ENCODE data around the gene DMGDH.

DMGDH gene

DNA sequence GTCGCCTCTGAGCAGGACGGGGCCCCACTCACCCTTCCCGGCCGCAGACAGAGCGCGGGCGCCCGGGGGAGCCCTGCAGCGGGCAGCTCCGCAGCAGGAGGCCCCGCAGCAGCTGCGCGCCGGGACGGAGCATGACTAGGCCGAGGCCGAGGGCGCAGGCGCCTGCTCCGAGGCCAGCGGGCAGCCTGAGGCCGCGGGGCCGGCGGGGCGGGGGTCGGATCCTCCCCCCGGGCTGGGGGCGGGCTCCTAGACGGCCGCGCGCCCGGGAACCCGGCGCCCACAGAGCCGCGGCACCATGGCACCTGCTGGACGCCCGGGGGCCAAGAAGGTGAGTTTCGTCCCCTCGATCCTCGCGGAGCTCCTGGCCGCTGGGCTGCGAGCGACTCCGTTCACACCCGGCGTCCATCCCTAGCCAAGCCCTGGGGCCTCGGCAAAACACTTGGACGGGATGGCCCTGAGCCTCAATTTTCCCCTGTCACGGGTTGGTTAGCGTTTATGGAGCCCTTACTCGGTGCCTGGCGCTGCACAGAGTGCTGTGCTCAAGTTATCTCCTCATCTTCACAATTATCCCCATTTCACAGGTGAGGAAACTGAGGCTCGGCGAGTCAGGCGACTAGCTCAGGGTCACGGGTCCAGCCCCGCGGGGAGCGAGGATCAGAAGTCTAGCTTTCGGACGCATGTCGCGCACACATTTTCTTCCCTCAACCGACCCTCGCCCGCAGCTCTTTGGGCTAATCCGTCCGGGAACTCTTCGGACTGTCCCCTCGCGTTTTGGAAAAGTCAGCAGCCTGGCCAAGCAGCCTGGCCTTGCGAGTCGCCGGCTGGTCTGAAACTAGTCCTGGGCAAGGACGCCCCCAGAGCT is at the start of gene DMGDH, which contains the start of gene BHMT2:
Gene DMGDH, minus strand, starts transcription at position 187 of the 862 bp plus-strand sequence. Its CDS starts 54 bp downstream, at position 133.
Gene BHMT2, plus strand, starts transcription at position 280 of the 862 bp plus-strand sequence. Its CDS starts 16 bp downstream, at position 296.
- DNase-seq (ENCODE audit: low read depth in 2 of 3, low spot score in 2 of 3), result no peak

DNA sequence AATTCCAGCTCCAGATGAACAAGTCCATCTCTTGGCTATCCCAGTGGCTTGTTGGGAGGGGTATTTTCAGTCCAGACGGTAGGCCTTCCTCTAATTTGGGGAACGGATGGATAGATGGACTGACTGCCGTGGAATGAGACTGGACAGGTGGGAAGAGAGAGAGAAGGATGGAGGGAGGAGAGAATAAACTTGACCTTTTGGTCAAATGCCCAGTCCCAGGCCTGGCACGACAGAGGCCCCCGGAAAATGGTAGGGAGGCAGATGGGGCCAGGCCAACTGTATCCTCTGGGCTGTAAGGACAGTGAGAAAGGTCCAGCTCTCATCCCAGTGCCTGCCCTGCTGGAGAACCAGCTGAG is 43.2 kb upstream of the DMGDH start:
- DNase-seq (ENCODE audit: low read depth in 2 of 3, low spot score in 2 of 3), result no peak

DNA sequence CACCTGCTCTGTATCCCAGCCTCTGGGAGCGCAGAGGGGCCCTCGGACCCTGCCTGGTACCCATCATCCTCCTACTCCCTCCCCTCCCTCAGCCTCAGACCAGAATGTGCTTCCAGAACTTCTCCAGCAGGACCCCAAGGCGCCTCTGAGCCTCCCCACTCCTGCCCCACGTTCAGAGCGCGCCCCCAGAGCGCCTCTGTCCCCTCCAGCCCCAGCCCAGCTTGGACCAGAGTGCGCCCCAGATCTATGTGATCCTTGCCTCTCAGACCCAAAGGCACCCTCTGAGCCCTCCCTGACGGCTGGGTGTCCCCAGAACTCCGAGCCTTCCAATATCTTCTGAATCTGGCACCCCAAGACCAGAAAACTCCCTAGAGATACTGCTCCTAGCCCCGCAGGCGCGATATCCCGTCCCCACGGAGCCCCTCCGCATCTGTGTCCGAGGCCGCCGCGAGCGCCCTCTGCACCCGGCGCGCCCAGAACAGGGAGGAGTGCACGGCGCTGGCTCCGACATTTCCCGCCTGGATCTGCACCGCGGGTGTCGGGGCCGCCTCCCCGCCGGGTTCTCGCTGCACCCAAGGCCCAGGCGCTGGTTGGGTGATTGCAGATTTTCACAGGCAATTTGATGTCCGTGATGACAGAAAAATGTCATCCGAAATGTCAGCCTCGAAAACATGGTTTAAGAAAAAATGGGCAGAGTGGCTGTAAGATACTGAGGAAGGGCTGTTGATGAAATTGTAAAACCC is 42.7 kb upstream of the DMGDH start:
- DNase-seq (ENCODE audit: low read depth in 2 of 3, low spot score in 2 of 3), result no peak

DNA sequence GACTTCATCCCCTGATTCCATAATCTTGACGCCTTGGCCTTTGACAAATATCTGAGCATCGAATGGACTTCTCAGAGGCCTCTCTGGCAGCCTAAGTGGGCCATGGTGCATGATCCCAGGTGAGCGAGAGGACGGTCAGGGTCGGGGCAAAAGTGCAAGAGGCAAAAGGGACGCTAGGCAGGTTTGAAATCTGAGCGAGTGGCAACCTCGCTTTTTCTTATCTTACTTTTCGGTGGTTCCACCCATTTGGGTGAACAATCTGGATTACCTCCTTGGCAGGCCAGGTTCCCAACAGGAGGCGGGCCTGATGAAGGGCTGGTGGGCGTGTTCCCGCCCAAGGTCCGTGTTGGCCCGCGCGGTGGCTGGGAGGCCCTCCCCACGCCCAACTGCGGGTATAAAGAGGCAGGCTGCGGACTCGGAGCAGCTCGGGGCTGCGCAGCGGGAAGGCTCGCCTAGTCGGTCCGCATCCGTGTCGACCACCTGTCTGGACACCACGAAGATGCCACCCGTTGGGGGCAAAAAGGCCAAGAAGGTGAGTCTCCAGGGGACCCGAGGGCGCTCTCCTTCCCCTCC is 42.0 kb upstream of the DMGDH start, which contains the start of gene BHMT:
Gene BHMT, plus strand, starts transcription at position 423 of the 573 bp plus-strand sequence. Its CDS starts 77 bp downstream, at position 500.
- DNase-seq (ENCODE audit: low read depth in 2 of 3, low spot score in 2 of 3), result no peak

DNA sequence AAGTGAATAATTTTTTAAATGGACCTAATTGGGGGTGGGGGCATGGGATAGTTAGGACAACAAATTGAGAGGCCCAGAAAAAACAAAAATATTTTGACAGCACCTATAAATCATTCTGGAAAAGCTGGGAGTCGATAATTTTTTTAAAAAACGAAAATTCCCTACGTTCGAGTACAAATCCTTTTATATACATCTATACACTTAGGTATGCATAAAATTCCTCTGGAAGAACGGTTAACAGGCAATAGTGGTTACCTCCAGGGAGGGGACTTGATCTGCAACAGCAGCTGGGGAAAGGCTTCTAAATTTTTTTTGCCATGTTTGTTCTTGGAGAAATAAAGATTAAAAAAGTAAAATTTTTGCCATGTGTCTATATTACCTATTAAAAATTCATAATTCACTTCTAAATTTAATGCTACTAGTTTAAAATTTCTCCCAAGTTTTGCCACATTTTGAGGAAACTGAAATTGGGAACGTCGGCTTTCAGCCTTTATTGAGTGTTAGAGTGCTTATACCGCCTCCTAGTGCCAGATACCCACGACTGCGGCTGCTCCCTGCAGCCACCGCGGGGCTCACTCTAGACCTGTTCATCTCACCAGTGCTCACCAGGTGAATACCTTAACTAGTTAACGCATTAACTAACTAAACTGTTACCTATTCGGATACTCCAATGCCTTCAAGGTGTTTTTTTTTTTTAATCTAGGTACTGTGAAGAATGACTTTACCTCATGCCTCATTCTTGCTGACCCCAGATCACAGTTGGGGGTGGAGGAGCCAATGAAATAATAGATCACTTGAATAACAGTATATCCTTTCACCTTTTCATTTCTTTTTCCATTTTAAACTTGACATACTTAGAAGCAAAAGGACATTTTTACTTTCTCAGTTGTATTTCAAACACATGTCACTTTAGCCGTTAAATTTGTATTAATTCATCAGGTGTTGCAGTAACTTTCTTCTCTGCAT is 40.3 kb upstream of the DMGDH start:
- no peak for DNase-seq (ENCODE audit: low read depth in 2 of 3, low spot score in 2 of 3)

DNA sequence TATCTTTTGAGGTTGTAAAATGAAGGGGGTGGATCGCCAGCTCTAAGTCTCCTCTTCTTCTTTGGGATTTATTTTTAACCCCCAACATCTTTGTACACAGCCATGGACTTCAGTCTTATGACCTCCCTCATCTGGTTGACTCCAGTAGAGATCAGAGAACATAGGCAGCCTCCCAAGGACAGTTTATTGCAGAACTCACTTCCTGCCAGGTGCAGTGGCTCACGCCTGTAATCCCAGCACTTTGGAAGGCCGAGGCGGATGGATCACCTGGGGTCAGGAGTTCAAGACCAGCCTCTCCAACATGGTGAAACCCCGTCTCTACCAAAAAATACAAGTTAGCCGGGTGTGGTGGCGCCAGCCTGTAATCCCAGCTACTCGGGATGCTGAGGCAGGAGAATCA is 39.3 kb upstream of the DMGDH start:
- DNase-seq (ENCODE audit: low read depth in 2 of 3, low spot score in 2 of 3), result no peak

DNA sequence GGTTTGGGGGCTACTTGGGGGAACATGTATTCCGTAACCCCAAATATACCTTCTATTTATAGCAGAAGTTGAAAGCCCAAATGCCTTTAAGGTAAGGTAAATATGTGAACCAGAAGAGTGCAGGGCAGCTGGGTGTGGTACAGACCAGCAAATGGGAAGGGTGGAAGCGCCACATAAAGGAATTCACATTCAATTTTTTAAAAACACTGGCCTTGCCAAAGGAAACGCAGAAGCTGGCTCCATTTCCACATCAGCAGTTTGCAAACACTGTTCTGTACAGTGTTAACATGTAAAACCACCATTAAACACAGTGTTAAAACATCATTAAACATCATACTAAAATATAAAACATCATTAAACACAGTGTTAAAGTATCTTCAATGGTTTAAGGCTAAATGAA is 38.6 kb upstream of the DMGDH start:
- DNase-seq (ENCODE audit: low read depth in 2 of 3, low spot score in 2 of 3), result no peak

DNA sequence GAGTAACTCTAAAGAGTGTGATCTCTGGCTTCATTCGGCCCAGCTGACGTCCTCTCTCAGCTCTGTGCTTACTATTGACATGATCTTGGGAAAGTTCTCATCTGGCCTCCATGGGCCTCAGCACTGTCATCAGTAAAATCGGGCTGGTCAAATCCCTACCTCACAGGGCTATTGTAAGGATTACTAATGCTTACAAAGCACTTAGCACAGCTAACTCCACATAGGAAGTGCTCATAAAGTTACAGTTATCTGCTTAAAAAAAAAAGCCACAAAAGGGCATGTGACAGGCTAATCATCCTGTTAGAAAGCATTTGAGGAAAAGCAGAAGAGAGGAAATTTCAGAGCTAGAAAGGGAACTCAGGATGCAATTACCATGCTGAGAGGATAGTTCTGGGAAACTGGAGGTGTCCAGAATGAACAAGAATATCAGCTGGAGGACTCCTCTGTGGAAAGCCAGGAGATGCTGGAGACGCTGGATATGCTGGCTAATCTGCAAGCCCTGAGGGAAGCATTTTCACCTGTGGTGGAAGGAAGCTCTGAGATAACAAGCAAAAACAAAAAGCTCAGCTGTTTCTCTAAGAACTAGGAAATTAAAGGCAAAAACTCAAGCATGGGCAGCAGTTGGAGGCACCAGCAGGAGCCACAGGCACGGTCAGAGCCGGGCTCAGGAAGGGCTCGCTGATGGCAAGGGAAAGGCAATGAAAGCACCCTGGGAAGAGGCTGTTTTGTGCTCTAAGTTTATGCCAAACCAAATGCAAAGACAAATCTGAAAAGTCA is 37.7 kb upstream of the DMGDH start:
- no peak for DNase-seq (ENCODE audit: low read depth in 2 of 3, low spot score in 2 of 3)

DNA sequence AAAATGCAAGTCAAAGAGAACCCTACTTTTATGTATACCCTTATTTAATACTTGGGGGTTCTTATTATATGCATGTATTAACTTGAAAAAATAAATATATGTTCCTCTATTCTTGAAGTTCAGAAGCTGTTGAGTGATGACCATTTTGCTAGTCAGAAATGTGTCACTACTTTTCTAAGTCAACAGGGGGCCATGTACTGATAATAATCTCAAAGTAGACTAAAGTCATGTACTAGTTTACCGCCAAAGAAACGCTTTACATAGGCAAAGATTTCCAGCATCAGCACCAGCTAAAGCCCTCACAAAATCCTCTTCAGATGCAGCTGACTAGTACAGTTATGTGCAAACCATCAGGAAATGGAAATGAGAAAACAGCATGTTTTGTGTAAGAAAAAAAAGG is 36.4 kb upstream of the DMGDH start:
- no peak for DNase-seq (ENCODE audit: low read depth in 2 of 3, low spot score in 2 of 3)

DNA sequence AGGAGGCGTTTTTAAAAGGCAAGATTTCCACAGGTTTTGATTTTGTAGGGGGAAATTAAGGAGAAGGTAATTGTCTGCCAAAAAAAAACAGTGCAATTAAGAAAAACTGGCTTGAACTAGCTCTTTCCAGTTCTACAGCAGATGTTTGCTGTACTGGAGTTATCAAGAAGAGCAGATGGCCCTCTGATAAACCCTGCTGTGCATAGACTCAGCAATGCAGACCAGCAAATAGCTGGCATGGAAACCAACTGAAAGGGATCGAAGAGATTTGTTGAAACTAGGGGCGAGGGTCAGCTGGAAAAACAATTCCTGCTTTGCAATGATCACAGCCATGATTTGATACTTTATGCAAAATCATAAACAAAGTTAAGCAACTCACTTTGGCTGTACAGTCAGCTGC is 24.3 kb upstream of the DMGDH start:
- DNase-seq (ENCODE audit: low read depth in 2 of 3, low spot score in 2 of 3), result no peak

DNA sequence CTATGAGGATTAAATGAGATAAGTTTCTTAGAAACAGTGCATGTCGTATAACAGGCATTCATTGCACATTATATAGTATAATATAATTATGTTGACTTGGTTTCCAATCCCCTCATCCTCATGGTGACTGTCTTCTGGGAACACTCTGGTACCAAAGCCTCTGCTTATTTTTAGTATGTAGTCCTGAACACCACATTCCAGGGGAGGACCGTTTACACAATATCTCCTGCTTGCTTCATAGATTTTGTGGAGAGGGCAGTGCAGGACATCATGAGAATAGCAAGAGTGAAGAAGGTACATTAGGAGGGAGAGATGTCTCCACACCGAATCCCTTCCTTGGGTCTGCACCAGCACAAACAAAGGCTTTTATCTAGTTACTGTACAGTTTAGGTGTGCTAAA is 21.6 kb upstream of the DMGDH start:
- no peak for DNase-seq (ENCODE audit: low read depth in 2 of 3, low spot score in 2 of 3)

DNA sequence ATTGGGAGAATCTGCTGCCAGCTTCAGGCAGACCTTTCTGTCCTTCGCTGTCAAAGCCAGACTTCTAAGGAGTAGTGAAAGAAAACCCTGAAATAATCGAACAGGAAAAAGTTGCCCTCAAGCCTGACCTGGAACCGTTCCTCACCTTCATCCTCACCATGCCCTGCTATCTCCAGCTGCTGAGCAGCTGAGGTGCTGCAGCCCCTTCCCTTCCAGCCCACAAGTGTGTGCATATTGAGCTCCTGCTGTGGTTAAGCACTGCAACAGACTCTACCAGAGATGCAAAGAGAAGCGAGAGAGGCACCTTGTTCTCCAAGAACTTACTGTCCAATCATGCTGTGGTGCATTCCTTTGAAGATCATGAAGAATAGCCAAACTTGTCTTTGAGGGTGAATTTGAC is 19.0 kb upstream of the DMGDH start:
- DNase-seq (ENCODE audit: low read depth in 2 of 3, low spot score in 2 of 3), result no peak

DNA sequence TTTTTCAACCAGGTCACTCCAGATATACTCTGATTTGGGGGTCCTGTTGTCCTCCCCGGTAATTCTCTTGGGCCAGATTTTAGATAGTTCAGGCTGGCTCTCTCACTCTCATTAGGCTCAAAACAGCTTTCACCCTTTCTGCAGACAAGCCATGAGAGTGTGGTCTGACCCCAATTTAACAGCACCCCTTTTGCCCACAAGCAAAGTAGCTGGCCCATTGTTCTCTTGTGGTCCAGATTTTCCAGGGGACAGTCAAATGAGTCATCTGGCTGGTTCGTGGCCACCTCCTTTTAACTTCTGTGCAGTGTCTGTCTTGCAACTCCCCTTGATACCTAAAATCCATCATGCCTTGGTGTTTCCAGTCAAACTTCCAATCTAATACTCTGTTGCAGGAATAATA is 16.6 kb upstream of the DMGDH start:
- no peak for DNase-seq (ENCODE audit: low read depth in 2 of 3, low spot score in 2 of 3)

DNA sequence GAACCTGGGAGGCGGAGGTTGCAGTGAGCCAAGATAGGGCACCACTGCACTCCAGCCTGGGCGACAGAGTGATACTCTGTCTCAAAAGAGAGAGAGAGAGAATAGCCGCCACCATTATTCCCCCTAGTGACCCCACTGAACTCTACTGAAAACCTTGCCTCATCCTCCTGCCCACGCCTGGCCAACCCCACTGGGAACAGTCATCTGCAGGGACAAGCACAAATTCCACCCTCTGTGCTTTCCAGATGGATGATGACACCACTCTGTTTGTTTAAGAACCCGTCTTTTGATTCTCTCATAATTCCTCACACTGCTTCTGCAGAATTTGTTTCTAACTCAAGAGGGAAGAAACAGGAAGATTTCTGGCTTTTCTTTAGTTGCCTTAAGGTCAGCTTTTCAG is 12.3 kb upstream of the DMGDH start:
- DNase-seq (ENCODE audit: low read depth in 2 of 3, low spot score in 2 of 3), result no peak

DNA sequence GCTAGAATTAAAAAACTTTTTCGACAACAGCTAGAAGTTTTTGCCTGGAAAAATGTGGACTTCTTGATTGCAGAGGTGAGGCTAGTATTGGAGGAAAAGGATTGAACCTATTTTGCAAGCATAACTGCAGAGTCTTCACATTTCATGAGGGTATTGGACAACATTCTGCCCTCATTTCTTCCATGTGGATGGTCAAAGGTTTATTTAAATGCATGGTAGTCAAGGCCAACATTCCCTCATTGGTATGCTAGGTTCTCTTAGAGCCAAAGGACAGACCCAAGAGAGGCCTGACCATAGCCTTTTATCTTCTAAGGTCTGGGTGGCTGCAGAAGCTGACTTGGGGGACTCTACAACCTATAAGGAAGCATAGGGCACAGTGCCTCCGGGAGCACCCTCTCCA is 11.3 kb upstream of the DMGDH start:
- no peak for DNase-seq (ENCODE audit: low read depth in 2 of 3, low spot score in 2 of 3)

DNA sequence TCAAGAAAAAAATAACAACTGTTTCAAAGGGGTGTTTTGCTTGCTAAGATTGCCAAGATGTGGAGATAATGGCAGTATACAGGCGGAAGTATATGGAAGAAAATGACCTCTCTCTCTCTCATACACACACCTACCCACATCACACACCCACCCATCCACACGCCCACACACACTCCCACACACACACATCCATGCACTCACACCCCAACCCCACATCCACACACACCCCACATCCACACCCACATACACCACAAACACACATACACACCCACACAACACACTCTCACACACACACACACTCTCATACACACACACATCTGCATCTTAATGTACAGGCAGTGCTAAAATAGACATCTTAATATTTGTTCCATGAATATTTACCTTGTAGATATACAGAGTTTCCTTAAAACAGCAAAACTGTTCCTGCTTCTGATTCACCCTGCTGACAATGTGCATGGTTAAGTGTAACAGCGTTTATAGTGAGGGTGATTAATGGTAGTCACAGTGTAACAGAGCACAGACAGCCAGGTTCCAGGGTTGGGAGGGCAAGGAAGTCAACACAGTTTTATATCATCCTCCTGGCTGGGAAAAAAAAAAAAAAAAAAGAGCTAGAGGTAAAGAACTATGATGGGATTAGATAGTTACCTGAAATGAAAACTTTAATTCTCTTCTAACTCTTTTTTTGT is 8.3 kb upstream of the DMGDH start:
- DNase-seq (ENCODE audit: low read depth in 2 of 3, low spot score in 2 of 3), result no peak

DNA sequence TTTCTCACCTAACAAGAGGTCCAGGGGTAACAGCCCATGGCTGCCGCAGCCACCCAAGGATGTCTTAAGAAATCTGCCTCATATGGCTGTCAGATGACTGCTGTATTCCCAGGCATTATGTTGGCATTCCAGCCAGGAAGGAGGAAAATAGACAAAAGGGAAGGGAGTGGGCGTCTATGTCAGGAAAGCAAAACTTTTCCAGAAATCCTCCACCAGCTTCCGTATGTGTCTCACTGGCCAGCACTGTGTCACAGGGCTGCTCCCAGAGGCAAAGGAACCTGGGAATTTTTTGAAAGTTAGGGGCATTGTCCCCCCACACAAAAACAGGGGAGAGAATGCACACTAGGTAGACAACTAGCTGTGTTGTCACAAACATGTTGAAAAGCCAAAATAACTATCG is 7.3 kb upstream of the DMGDH start:
- no peak for DNase-seq (ENCODE audit: low read depth in 2 of 3, low spot score in 2 of 3)

DNA sequence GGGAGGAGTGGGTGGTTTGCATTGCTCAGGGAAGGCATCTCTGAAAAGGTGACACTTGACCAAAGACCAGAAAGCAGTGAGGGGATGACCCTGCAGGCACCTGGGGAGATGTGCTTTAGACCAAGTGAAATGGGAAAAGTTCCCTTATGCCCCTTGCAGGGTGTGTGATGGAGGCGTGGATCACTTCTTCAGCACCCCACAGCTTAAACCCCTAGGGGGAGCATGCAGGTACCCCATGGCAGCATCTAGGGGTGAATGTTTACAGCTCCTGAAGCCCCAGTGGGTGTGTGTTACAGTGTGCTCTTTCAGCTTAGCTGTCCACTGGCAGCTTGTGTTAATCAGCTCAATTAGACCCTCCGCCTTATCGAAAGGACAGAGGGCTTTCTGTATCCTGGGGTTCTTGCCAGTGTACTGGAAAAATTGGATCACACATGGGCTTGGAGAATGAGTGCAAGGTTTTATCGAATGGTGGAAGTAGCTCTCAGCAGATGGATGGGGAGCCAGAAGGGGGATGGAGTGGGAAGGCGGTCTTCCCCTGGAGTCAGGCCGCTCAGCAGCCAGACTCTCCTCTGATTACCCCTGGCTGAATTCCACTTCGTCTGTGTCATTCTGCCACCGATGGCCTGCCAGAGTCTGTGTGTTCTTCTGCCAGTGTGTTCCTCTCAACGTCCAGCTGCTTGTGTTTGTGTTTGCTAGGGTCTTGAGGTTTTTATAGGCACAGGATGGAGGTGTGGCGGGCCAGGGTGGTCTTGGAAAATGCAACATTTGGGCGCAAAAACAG is 6.4 kb upstream of the DMGDH start:
- DNase-seq (ENCODE audit: low read depth in 2 of 3, low spot score in 2 of 3), result no peak

DNA sequence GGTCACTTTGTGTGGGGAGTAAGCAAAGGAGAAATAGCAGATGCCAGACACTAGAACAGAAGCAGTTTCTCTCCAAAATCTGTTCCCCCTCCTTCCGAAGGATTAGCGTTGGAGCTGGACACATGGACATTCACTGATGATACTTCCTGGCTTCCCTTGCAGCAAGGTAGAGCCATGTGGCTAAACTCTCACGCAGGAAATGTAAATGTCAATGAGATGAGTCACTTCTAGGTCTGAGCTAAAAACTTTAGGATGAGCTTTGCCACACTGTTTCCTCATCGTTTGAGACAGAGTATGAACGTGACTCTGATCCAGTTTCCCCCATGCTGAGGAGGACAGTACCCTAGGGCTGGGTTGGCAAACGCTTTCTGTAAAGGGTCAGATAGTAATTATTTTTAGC is 5.2 kb upstream of the DMGDH start:
- DNase-seq (ENCODE audit: low read depth in 2 of 3, low spot score in 2 of 3), result no peak
